GM12875 (cell line): ENCODE data around the gene CREB5.

Experiments used
- H3K4me3 ChIP-seq: one replicate; pipeline ENCODE4 v1.5.1; 2011; ENCODE audit warnings: low read depth, low read length, control low read depth
- TF ChIP-seq, protein P1 (sequence below): IDR thresholded peaks from 2 replicates; pipeline ENCODE4 v1.5.1; 2011; ENCODE audit warnings: low read depth, mild to moderate bottlenecking, control low read depth, inconsistent platforms, low read length, moderate library complexity, borderline replicate concordance; ENCODE audit not compliant: insufficient read depth

Gene CREB5

DNA sequence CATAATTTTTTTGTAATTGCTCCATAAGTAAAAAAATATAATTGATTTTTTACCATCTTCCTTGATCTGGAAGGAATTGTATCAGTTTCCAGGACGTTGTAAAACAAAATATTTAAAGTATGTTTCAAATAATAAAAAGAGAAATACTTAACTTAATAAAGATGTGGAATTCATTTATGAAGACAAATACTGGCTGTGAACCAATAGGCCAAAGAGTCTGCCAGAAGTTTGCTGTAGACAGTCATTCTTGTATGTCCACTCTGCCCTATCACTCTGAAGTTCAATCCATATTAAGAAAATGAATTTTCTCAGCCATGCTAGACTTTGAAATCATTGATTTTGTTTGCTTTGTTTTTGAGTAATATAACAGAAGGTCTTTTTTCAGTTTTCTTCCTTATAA, 289.4 kb downstream of the CREB5 start:
- TF ChIP-seq, protein P1, sequence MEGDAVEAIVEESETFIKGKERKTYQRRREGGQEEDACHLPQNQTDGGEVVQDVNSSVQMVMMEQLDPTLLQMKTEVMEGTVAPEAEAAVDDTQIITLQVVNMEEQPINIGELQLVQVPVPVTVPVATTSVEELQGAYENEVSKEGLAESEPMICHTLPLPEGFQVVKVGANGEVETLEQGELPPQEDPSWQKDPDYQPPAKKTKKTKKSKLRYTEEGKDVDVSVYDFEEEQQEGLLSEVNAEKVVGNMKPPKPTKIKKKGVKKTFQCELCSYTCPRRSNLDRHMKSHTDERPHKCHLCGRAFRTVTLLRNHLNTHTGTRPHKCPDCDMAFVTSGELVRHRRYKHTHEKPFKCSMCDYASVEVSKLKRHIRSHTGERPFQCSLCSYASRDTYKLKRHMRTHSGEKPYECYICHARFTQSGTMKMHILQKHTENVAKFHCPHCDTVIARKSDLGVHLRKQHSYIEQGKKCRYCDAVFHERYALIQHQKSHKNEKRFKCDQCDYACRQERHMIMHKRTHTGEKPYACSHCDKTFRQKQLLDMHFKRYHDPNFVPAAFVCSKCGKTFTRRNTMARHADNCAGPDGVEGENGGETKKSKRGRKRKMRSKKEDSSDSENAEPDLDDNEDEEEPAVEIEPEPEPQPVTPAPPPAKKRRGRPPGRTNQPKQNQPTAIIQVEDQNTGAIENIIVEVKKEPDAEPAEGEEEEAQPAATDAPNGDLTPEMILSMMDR, result no peak
- no peak overlapping the region for H3K4me3 ChIP-seq

DNA sequence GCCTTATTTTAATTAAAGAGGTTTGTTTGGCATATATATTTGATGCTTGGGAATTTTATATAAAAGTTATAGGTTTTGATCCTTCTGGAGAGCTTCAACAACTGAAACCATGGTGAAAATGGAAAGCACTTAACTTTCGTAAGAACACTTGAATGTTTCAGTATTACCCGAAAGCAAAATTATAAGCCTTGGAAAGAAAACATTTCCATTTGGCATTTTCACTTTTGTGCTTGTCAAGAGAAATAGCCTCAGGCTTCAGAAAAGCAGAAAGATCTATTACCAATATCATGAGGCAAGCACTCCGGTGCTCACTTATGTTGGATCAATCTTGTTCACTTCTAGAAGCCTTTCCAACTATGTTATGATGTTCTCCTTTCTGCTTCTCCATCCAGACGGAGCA, 289.9 kb downstream of the CREB5 start:
- TF ChIP-seq, protein P1, result no peak
- H3K4me3 ChIP-seq, result no peak overlapping the region

DNA sequence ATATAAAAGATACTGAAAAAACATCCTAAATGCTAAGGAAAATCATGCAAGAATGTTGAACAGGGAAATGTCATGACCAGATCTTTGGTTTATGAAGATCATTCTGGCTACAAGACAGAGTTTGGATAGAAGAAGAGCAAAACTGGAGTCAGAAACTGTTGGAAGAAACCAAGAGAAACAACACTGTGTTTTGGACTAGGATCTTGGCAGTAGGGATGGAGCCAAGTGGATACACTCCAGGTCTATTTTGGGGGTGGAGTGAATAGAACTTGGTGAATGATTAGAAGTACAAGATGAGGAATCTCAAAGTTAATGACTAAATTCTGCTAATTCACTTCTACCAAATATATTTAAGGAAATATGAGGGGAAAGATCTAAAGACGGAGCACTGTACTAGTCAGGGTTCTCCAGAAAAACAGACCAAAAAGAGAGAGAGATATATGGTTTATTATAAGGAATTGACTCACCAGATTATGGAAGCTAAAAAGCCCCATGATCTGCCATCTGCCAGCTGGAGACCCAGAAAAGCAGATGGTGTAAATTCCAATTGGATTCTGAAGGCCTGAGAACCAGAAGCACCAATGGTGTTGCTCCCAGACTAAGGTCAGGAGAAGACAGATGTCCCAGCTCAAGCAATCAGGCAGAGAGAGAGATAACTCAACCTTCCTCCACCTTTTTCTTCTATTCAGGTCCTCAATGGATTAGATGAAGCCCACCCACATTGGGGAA, 290.9 kb downstream of the CREB5 start:
- H3K4me3 ChIP-seq, result no peak overlapping the region
- TF ChIP-seq, protein P1, result no peak

DNA sequence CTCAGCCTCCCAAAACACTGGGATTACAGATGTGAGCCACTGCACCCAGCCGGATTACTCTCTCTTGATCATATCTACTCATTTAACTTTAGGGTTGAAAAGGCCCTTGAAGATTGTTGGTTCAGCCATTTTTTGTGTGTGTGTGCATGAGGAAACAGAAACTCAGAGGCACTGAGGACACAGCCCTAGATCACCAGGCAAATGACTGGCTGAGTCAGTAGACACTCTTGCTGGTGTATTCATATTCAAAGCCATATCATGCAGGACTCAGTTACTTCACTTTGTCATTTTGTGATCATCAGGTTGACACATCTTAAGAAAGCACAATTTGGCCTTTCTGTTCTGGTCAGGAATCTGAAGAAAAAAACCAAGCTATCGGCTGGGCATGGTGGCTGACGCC, 292.4 kb downstream of the CREB5 start:
- TF ChIP-seq, protein P1, result no peak
- no peak overlapping the region for H3K4me3 ChIP-seq

DNA sequence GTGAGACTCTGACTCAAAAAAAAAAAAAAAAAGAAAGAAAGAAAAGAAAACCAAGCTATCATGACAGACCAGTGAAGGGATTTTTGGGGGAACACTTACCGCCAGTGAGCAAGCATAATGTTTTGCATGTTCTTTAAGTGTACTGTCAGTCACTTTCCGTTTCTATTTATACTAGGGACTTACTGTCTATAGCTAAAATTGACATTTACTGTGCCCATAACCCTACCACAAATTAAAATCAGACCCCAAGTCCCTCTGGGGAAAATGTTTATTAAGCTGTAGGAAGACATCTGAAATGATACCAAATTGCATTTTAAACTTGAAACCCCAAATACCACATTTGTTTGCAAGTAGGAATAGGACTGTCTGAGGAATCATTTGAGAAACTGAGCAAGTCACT, 293.0 kb downstream of the CREB5 start:
- no peak overlapping the region for H3K4me3 ChIP-seq
- TF ChIP-seq, protein P1, result no peak

DNA sequence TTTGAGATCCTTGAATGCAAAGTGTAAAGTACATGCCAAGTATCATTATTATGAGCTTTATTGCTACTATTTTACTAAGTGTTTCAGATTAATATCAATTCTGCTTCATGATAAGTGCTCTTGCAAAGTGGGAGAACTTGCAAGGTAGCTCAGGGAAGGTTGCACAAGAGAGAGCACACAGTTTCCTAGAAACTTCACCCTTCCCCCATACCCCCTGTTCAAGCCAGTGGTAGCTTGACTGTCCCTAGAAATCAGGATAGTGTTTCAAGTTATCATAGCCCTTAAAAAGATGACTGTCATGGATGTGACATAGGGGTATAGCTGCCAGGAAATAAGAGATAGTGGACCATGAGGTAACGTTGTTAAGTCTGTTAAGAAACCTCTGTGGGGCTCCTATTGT, 294.3 kb downstream of the CREB5 start:
- TF ChIP-seq, protein P1, result no peak
- no peak overlapping the region for H3K4me3 ChIP-seq

DNA sequence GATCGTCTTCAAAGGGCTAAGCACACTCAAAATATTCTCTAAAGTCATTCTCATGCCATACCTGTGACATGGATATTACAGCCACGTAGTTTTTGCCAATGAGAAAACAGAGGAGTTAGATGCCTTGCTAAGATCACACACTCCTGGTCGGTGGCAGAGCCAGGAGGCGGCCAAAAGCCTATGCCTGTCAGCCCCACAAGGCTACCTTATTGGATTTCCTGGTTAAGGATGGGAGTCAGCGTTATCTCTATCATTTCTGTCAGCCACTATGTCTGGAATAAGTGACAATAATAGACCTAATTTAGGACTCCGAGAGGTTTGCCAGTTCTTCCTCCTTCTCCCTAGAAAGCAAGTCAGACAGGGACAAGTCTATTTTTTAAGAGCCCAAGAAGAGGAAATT, 295.0 kb downstream of the CREB5 start:
- no peak overlapping the region for H3K4me3 ChIP-seq
- TF ChIP-seq, protein P1, result no peak
